Neural crest cell (in vitro differentiated cells): ENCODE measurements around the gene MARK1. TPM values are rescaled to one million over a fixed set of nuclear protein-coding genes. Genes with fewer than 3 reads are reported as not detected.
"Not testable (repeated sequence)": the region's sequence is repeated elsewhere in the genome, so short reads cannot be mapped to it uniquely, and the experiment has no call there.

Experiments
- DNase-seq: peaks from one replicate; pipeline ENCODE4 v3.0.0; 2021; ENCODE audit warnings: low read depth, mixed read lengths, low spot score
- H3K27ac Mint-ChIP-seq: one replicate; pipeline ENCODE4 v1.8.0; 2021; ENCODE audit warnings: mild to moderate bottlenecking, mixed read lengths; ENCODE audit not compliant: unreplicated experiment
- H3K27me3 Mint-ChIP-seq: 2 replicates; pipeline ENCODE4 v1.8.0; 2021; ENCODE audit warnings: low read depth, mild to moderate bottlenecking, mixed read lengths
- H3K36me3 Mint-ChIP-seq: 2 replicates; pipeline ENCODE4 v1.8.0; 2021; ENCODE audit warnings: low read depth, mild to moderate bottlenecking, mixed read lengths
- H3K4me1 Mint-ChIP-seq: 2 replicates; pipeline ENCODE4 v1.8.0; 2021; ENCODE audit warnings: mixed read lengths
- H3K4me3 Mint-ChIP-seq: one replicate; pipeline ENCODE4 v1.8.0; 2021; ENCODE audit warnings: mild to moderate bottlenecking, mixed read lengths
- H3K9me3 Mint-ChIP-seq: 2 replicates; pipeline ENCODE4 v1.8.0; 2021; ENCODE audit warnings: mixed read lengths
- CTCF ChIP-seq: fragments of 200-600 bp; sonication (generic); conservative IDR thresholded peaks from 2 replicates; pipeline ENCODE4 v1.5.0; 2021; ENCODE audit warnings: antibody characterized with exemption, mild to moderate bottlenecking
- total RNA-seq: library from RNA; stranded (reverse); gene quantifications from 2 replicates; pipeline ENCODE4 v1.2.1, GENCODE V29; 2021

Gene MARK1
- total RNA-seq, 1 donor from 2014 or later = 14.6 TPM

GRCh38 chr1:220677251-220677650 is 149.3 kb downstream of the MARK1 start:
- Mint-ChIP-seq H3K9me3 (no peaks in the 10 kb centered on the region), H3K27ac (no peak overlapping the region)

GRCh38 chr1:220680085-220680687 is 152.2 kb downstream of the MARK1 start:
- DNase-seq = no peak
- H3K4me3 Mint-ChIP-seq = no peak overlapping the region
- H3K4me1 Mint-ChIP-seq = no peaks in the 10 kb centered on the region
- H3K27me3 Mint-ChIP-seq = peaks cover 3% of the 10 kb centered on the region
- H3K27ac Mint-ChIP-seq = no peak overlapping the region
- peak; percentile 78 for TF ChIP-seq CTCF
- H3K36me3 Mint-ChIP-seq = no peaks in the 10 kb centered on the region
- no peaks in the 10 kb centered on the region for H3K9me3 Mint-ChIP-seq

More at GRCh38 chr1:220677251-220677650, 149.3 kb downstream of the MARK1 start:
- Mint-ChIP-seq H3K36me3 (no peaks in the 10 kb centered on the region), H3K4me1 (peaks cover 5% of the 10 kb centered on the region), H3K27me3 (peaks cover 3% of the 10 kb centered on the region), H3K4me3 (no peak overlapping the region)
- DNase-seq = no peak
- TF ChIP-seq CTCF = no peak

GRCh38 chr1:220681220-220681880 is 153.4 kb downstream of the MARK1 start:
- H3K27me3 Mint-ChIP-seq = no peaks in the 10 kb centered on the region
- no peaks in the 10 kb centered on the region for H3K36me3 Mint-ChIP-seq
- H3K27ac Mint-ChIP-seq = no peak overlapping the region
- no peaks in the 10 kb centered on the region for H3K9me3 Mint-ChIP-seq
- no peak overlapping the region for H3K4me3 Mint-ChIP-seq
- DNase-seq = no peak
- no peaks in the 10 kb centered on the region for H3K4me1 Mint-ChIP-seq
- TF ChIP-seq CTCF = no peak

- no peak overlapping the region for H3K27ac Mint-ChIP-seq
- no peak overlapping the region for H3K4me3 Mint-ChIP-seq
- H3K4me1 Mint-ChIP-seq = no peaks in the 10 kb centered on the region
- peaks cover 4% of the 10 kb centered on the region for H3K27me3 Mint-ChIP-seq
- DNase-seq = no peak
- TF ChIP-seq CTCF = no peak
- no peaks in the 10 kb centered on the region for H3K36me3 Mint-ChIP-seq
- H3K9me3 Mint-ChIP-seq = no peaks in the 10 kb centered on the region
These were observed 155.1 kb downstream of the MARK1 start for GRCh38 chr1:220682901-220683576.

GRCh38 chr1:220683716-220684115 is 155.8 kb downstream of the MARK1 start:
- not testable (repeated sequence) for DNase-seq, H3K36me3 Mint-ChIP-seq, H3K4me1 Mint-ChIP-seq, H3K27me3 Mint-ChIP-seq, H3K9me3 Mint-ChIP-seq, H3K4me3 Mint-ChIP-seq, H3K27ac Mint-ChIP-seq

GRCh38 chr1:220684890-220685289 is 157.0 kb downstream of the MARK1 start:
- Mint-ChIP-seq H3K27ac (no peak overlapping the region), H3K9me3 (no peaks in the 10 kb centered on the region), H3K4me1 (peaks cover 3% of the 10 kb centered on the region), H3K36me3 (no peaks in the 10 kb centered on the region), H3K4me3 (no peak overlapping the region), H3K27me3 (peaks cover 15% of the 10 kb centered on the region)
- DNase-seq = no peak
- no peak for TF ChIP-seq CTCF
